GM15510 (cell line): ENCODE results near the gene NPY.

Experiments used
- POLR2A ChIP-seq: IDR thresholded peaks from 3 replicates; pipeline ENCODE4 v1.6.1; 2011; ENCODE audit warnings: borderline replicate concordance; ENCODE audit not compliant: insufficient read length; ENCODE audit errors: extremely low read depth

NPY gene

GRCh38 chr7:24283897-24284698 is at the start of gene NPY:
NPY (plus strand) TSS chr7:24284190; CDS start chr7:24285241, 1,051 bp downstream.
- no peak for TF ChIP-seq POLR2A

GRCh38 chr7:24239260-24239659 is 44.7 kb upstream of the NPY start:
- TF ChIP-seq POLR2A: no peak

- no peak for TF ChIP-seq POLR2A
These were observed 42.8 kb upstream of the NPY start for GRCh38 chr7:24241206-24241605.

- TF ChIP-seq POLR2A: no peak
These were observed 39.4 kb upstream of the NPY start for GRCh38 chr7:24244554-24244953.

GRCh38 chr7:24245362-24245761 is 38.6 kb upstream of the NPY start:
- no peak for TF ChIP-seq POLR2A

GRCh38 chr7:24249266-24249665 is 34.7 kb upstream of the NPY start:
- TF ChIP-seq POLR2A: no peak

GRCh38 chr7:24251568-24251967 is 32.4 kb upstream of the NPY start:
- no peak for TF ChIP-seq POLR2A

- no peak for TF ChIP-seq POLR2A
These were observed 28.9 kb upstream of the NPY start for GRCh38 chr7:24255139-24255538.

- no peak for TF ChIP-seq POLR2A
These were observed 12.1 kb upstream of the NPY start for GRCh38 chr7:24271938-24272337.

GRCh38 chr7:24279512-24279911 is 4.5 kb upstream of the NPY start:
- no peak for TF ChIP-seq POLR2A

GRCh38 chr7:24283554-24283896 is 465 bp upstream of the NPY start:
- no peak for TF ChIP-seq POLR2A

- no peak for TF ChIP-seq POLR2A
These were observed 913 bp downstream of the NPY start for GRCh38 chr7:24284699-24285506.

- TF ChIP-seq POLR2A: no peak
These were observed 6.1 kb downstream of the NPY start for GRCh38 chr7:24290004-24290641.

GRCh38 chr7:24291271-24291670 is 7.3 kb downstream of the NPY start:
- TF ChIP-seq POLR2A: no peak

GRCh38 chr7:24297362-24297761 is 13.4 kb downstream of the NPY start:
- no peak for TF ChIP-seq POLR2A
